GM18511 (cell line): ENCODE measurements around the gene AMOTL1.

ENCODE experiments used
- ATAC-seq: cut with Tn5 transposase; IDR thresholded peaks from one replicate; pipeline ENCODE4 v1.9.1; 2021; ENCODE audit warnings: mild to moderate bottlenecking, moderate library complexity; ENCODE audit not compliant: unreplicated experiment

AMOTL1 gene

DNA sequence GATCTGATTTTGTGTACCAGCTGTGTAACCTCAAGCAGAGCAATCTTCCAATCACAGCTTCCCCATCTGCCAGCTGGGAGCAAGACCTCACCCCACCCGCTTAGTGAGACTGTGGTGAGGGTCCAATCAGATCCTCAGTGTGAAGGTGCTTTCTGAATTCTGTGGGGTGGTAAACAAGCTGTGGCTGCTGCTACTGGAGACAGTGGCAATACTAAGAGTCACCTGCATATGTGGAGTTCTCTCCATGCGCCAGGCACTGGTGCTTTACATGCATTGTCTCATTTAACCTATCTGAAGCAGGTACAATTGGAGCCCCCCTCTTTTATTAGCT lies 154.8 kb downstream of the AMOTL1 start:
- ATAC-seq = no peak

DNA sequence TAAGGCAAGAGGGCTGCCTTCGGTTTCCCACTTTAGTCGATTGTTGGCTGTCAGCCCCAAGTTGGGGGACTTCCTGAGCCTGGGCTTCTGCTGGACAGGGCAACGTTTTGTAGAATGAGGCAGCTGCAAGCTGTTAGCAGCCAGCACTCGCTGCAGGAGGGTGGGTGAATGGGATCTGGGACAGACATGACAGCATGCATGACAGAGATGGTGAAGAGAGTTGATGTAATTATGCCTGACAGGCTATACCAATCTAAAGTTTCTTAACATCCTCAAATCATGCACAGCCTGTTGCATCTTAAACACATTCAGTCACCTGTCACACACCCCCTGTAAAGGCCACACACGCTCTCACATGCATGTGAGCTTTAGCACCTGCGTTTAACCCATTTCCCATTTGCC lies 156.0 kb downstream of the AMOTL1 start:
- no peak for ATAC-seq

- ATAC-seq = no peak
Measured at GRCh38 chr11:94924612-94925011, 156.5 kb downstream of the AMOTL1 start.

DNA sequence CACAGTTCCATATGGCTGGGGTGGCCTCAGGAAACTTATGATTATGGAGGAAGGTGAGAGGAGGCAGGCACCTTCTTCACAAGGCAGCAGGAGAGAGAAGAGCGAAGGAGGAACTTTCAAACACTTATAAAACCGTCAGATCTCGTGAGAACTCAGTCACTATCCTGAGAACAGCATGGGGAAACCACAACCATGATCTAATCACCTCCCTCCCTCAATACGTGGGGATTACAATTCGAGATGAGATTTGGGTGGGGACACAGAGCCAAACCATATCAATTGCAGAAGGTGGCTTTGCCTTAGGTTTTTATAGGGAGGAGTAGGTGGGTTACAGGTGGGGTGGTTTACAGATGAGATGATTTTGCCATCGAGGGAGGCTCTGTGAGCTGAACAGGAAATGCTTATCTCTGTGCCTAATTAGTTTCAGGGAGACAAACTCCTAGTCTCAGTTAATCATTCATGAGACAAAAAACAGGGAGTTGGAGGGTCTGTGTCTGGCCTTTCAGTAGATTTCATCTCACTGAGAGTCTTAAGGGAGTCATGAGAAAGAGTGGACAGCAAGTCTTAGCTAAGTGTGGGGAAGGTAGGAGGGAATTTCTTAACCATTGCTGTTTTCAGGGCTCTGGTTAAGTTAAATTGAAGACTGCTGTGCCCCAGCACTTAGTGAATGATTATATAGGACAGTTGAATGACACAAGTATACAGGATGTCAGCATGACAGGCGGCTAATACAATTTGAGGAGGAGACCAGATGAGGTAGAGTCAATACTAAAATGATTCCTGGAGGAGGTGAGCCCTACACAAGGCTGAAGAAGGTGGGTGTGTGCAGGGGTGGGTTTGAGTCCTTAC lies 157.5 kb downstream of the AMOTL1 start:
- ATAC-seq = peak; percentile 65

DNA sequence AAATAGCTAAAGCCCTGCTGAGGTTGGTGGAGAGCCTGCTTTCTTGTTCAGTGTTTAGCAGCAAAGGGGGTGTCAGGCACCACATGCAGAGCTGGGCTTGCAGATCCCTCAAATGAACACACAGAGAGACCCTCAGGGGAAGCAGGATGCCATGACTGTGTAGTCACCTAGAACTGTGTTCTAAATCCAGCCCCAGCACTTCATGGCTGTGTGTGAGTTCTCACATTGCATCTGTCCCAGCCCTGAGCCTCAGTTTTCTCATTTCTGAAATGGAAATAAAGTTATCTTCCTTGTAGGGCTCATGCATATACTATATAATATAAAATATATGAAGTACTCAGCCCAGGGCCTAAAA lies 158.1 kb downstream of the AMOTL1 start:
- ATAC-seq = no peak
